Ishikawa (cell line): ENCODE measurements around the gene HSD17B14.

Experiments used
- CEBPB ChIP-seq: IDR thresholded peaks from 2 replicates; pipeline ENCODE4 v1.6.1; 2012
- CREB1 ChIP-seq: IDR thresholded peaks from 2 replicates; pipeline ENCODE4 v1.6.1; 2012; ENCODE audit warnings: low read depth
- EGR1 ChIP-seq: IDR thresholded peaks from 2 replicates; pipeline ENCODE4 v1.6.1; 2012
- EP300 ChIP-seq: IDR thresholded peaks from 2 replicates; pipeline ENCODE4 v1.6.1; 2012; ENCODE audit warnings: borderline replicate concordance
- FOXM1 ChIP-seq: IDR thresholded peaks from 2 replicates; pipeline ENCODE4 v1.6.1; 2012; ENCODE audit warnings: low read depth, borderline replicate concordance
- NFIC ChIP-seq: IDR thresholded peaks from 2 replicates; pipeline ENCODE4 v1.6.1; 2012
- RAD21 ChIP-seq: IDR thresholded peaks from 2 replicates; pipeline ENCODE4 v1.6.1; 2012; ENCODE audit warnings: low read depth
- TAF1 ChIP-seq: IDR thresholded peaks from 2 replicates; pipeline ENCODE4 v1.6.1; 2012; ENCODE audit warnings: low read depth, mild to moderate bottlenecking
- TCF12 ChIP-seq: IDR thresholded peaks from 2 replicates; pipeline ENCODE4 v1.6.1; 2012; ENCODE audit warnings: low read depth
- TEAD4 ChIP-seq: IDR thresholded peaks from 2 replicates; pipeline ENCODE4 v1.6.1; 2012
- YY1 ChIP-seq: IDR thresholded peaks from 2 replicates; pipeline ENCODE4 v1.6.1; 2012; ENCODE audit warnings: low read depth
- ZBTB7A ChIP-seq: IDR thresholded peaks from 2 replicates; pipeline ENCODE4 v1.6.1; 2012; ENCODE audit warnings: low read depth
- TF ChIP-seq, protein P1 (sequence below): IDR thresholded peaks from 2 replicates; pipeline ENCODE4 v1.6.1; 2012
- TF ChIP-seq, protein P2 (sequence below): IDR thresholded peaks from 2 replicates; pipeline ENCODE4 v1.6.1; 2012; ENCODE audit warnings: low read depth, mild to moderate bottlenecking
- TF ChIP-seq, protein P3 (sequence below): IDR thresholded peaks from 2 replicates; pipeline ENCODE4 v1.6.1; 2012

The HSD17B14 gene

DNA sequence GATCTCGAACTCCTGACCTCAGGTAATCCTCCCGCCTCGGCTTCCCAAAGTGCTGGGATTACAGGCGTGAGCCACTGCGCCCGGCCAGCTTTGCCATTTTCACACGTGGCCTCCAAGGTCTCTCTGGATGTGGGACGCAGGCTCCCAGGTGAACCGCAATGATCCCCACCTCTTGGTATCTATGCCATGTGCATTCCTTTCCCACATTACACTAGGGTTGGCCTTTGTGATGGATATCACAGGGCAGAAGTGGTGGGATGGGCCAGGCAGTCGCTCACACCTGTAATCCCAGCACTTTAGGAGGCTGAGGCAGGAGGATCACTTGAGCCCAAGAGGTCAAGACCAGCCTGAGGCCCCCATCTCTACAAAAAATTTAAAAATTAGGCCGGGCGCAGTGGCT, 58.6 kb downstream of the HSD17B14 start:
- TF ChIP-seq, protein P1, sequence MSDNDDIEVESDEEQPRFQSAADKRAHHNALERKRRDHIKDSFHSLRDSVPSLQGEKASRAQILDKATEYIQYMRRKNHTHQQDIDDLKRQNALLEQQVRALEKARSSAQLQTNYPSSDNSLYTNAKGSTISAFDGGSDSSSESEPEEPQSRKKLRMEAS, result no peak
- TF ChIP-seq, protein P2, sequence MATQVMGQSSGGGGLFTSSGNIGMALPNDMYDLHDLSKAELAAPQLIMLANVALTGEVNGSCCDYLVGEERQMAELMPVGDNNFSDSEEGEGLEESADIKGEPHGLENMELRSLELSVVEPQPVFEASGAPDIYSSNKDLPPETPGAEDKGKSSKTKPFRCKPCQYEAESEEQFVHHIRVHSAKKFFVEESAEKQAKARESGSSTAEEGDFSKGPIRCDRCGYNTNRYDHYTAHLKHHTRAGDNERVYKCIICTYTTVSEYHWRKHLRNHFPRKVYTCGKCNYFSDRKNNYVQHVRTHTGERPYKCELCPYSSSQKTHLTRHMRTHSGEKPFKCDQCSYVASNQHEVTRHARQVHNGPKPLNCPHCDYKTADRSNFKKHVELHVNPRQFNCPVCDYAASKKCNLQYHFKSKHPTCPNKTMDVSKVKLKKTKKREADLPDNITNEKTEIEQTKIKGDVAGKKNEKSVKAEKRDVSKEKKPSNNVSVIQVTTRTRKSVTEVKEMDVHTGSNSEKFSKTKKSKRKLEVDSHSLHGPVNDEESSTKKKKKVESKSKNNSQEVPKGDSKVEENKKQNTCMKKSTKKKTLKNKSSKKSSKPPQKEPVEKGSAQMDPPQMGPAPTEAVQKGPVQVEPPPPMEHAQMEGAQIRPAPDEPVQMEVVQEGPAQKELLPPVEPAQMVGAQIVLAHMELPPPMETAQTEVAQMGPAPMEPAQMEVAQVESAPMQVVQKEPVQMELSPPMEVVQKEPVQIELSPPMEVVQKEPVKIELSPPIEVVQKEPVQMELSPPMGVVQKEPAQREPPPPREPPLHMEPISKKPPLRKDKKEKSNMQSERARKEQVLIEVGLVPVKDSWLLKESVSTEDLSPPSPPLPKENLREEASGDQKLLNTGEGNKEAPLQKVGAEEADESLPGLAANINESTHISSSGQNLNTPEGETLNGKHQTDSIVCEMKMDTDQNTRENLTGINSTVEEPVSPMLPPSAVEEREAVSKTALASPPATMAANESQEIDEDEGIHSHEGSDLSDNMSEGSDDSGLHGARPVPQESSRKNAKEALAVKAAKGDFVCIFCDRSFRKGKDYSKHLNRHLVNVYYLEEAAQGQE, result no peak
- TF ChIP-seq FOXM1, result no peak

DNA sequence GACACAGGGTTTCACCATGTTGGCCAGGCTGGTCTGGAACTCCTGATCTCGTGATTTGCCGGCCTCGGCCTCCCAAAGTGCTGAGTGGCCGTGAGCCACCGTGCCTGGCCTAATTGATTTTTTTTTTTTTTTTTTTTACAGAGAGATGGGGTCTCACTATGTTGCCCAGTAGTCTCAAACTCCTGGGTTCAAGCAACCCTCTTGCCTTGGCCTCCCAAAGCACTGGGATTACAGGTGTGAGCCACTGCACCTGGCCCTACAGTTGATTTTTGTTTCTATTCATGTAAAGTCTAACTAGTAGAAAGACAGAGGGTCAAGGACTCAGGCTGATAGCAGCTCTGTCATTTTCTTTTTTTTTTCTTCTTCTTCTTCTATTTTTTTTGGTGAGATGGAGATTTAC, 59.2 kb downstream of the HSD17B14 start:
- TF ChIP-seq NFIC, result no peak
- TF ChIP-seq ZBTB7A, result no peak
- no peak for TF ChIP-seq RAD21
- no peak for TF ChIP-seq TCF12
- TF ChIP-seq CEBPB, result no peak
- TF ChIP-seq TAF1, result no peak
- no peak for TF ChIP-seq CREB1
- TF ChIP-seq FOXM1, result no peak
- TF ChIP-seq TEAD4, result no peak
- TF ChIP-seq, protein P1, result no peak
- TF ChIP-seq, protein P3, sequence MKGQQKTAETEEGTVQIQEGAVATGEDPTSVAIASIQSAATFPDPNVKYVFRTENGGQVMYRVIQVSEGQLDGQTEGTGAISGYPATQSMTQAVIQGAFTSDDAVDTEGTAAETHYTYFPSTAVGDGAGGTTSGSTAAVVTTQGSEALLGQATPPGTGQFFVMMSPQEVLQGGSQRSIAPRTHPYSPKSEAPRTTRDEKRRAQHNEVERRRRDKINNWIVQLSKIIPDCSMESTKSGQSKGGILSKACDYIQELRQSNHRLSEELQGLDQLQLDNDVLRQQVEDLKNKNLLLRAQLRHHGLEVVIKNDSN, result no peak
- no peak for TF ChIP-seq EGR1
- TF ChIP-seq, protein P2, result no peak
- TF ChIP-seq YY1, result no peak
- TF ChIP-seq EP300, result no peak

DNA sequence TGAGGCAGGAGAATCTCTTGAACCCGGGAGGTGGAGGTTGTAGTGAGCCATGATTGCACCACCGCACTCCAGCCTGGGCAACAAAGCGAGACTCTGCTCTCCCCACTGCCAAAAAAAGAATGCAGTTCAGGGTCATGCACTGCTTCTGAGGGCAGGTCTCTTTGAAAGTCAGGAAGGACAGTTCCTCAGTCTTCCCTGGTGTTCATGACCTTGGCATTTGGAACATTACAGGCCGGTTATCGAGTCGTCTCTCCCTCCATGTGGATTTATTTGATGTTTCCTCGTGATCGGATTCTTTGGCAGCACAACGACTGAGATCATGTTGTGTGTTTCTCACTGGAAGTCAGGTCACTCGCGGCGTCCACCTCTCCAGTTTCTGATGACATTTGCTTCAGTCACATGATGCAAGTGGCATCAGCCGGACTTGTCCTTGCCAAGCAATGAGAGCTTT, 63.8 kb downstream of the HSD17B14 start:
- TF ChIP-seq TCF12, result no peak
- no peak for TF ChIP-seq NFIC
- TF ChIP-seq TAF1, result no peak
- TF ChIP-seq EP300, result no peak
- TF ChIP-seq TEAD4, result no peak
- no peak for TF ChIP-seq YY1
- no peak for TF ChIP-seq FOXM1
- TF ChIP-seq, protein P2, result no peak
- TF ChIP-seq CEBPB, result no peak
- no peak for TF ChIP-seq ZBTB7A

DNA sequence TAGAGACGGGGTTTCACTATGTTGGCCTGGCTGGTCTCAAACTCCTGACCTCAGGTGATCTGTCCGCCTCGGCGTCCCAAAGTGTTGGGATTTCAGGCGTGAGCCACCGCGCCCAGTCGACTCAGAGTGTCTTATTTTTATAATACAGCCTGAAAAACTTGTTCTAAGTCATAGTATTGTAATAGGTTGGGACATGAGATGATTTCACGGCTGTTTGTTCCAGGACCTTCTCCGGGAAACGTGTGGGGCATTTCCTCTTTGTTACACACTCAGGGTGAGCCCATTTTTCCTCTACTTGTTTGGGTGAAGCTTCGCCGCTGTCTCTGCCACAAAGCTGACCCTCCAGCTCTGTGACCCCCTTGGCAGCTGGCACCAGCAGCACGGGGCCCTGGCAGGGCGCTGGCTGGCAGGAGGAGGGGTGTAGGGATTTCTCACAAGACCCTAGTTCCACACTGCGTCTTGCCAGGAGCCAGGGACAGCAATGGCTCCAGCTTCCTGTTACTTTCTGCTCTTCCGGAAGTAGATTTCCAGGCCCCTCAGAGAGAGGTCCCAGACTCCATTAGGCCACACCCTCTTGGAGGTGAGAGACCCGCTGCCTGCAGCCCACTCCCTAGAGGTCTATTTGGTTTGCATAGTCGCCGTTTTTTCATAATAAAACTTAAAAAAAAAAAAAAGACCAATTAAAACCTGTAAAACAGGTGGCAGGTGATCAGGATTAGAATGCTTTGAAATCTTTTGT, 65.4 kb downstream of the HSD17B14 start:
- TF ChIP-seq TCF12, result no peak
- no peak for TF ChIP-seq FOXM1
- TF ChIP-seq, protein P2, result no peak
- TF ChIP-seq ZBTB7A, result no peak
- TF ChIP-seq, protein P3, result no peak
- TF ChIP-seq, protein P1, result no peak
